PC-9 (cell line): Measurements from ENCODE around the gene CLNK.

Experiments
- CTCF ChIP-seq: fragments of 200-600 bp; sonication (generic); conservative IDR thresholded peaks from 2 replicates; pipeline ENCODE4 v1.6.1; 2017; ENCODE audit warnings: mixed run types, antibody characterized with exemption, mild to moderate bottlenecking, moderate library complexity
- EZH2 ChIP-seq: fragments of 200-600 bp; sonication (generic); IDR thresholded peaks from 2 replicates; pipeline ENCODE4 v1.8.0; 2017; ENCODE audit warnings: antibody characterized with exemption, low read depth

DNA sequence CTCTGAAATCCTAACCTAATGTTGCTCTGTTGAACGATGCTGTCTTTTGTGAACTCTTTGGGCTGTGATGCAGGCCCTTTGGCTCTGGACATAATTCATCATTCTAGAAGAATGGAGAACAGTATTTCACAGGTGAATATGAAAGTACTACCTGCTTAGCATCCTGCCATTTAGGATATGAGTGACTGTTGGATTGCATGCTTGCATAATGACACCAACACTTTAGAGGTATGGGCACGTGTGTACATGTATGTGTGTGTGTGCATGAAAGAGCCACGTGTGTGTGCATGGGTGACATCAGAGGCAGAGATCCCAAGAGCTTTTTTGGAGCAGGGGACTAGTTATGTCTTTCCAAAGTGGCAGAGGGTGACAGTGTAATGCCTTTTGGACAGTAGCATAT, 157.1 kb downstream of the CLNK start:
- TF ChIP-seq CTCF = no peak
- no peak for TF ChIP-seq EZH2
